ENCODE measurements around the gene ASIC1. TPM values are rescaled to one million over a fixed set of nuclear protein-coding genes. Genes with fewer than 3 reads are reported as not detected.

ASIC1 gene
- total RNA-seq, 1 donor from 2014 or later: 8.1 TPM

- no peak overlapping the region for H3K27ac Mint-ChIP-seq (ENCODE audit: unreplicated experiment)
- Histone ChIP-seq H3K79me2 (ENCODE audit: insufficient read depth, low read length) (no peaks in the 10 kb centered on the region), H3K4me2 (ENCODE audit: low read length) (no peak overlapping the region), H3K4me3 (ENCODE audit: insufficient read depth, low read depth, low read length) (no peak overlapping the region), H4K20me1 (ENCODE audit: insufficient read depth, low read length) (no peaks in the 10 kb centered on the region), H3K9me3 (ENCODE audit: insufficient read depth, low read depth, low read length) (no peaks in the 10 kb centered on the region), H3K27me3 (ENCODE audit: insufficient read depth, low read length) (no peaks in the 10 kb centered on the region), H3K36me3 (ENCODE audit: insufficient read depth, low read length) (peaks cover 12% of the 10 kb centered on the region), H3K4me1 (ENCODE audit: insufficient read depth, low read length) (peaks cover 5% of the 10 kb centered on the region), H3K9ac (ENCODE audit: low read length) (no peak overlapping the region), H3K27ac (ENCODE audit: low read depth, low read length) (no peak overlapping the region), H2AFZ (ENCODE audit: low read depth, low read length) (no peak overlapping the region)
- peaks cover 4% of the 10 kb centered on the region for H3K4me1 Mint-ChIP-seq (ENCODE audit: low read depth, unreplicated experiment)
- peaks cover 13% of the 10 kb centered on the region for H3K36me3 Mint-ChIP-seq (ENCODE audit: low read depth, unreplicated experiment)
- H3K4me3 Mint-ChIP-seq (ENCODE audit: unreplicated experiment): no peak overlapping the region
- peaks cover 10% of the 10 kb centered on the region for H3K27me3 Mint-ChIP-seq (ENCODE audit: low read depth, unreplicated experiment)
- no peak for DNase-seq (ENCODE audit: low read depth)
- TF ChIP-seq EZH2 (IDR thresholded peaks at IDR 0.05; ENCODE audit: insufficient read depth, low read length) (no peak), CTCF (IDR thresholded peaks at IDR 0.05; ENCODE audit: insufficient read depth, low read depth, low read length) (no peak)
- H3K9me3 Mint-ChIP-seq (ENCODE audit: unreplicated experiment): no peaks in the 10 kb centered on the region
- no peak for FAIRE-seq
Measured at GRCh38 chr12:50104417-50105366, 47.3 kb downstream of the ASIC1 start.

- Histone ChIP-seq H3K9me3 (ENCODE audit: insufficient read depth, low read depth, low read length) (no peaks in the 10 kb centered on the region), H2AFZ (ENCODE audit: low read depth, low read length) (no peak overlapping the region), H3K27me3 (ENCODE audit: insufficient read depth, low read length) (no peaks in the 10 kb centered on the region), H3K4me3 (ENCODE audit: insufficient read depth, low read depth, low read length) (no peak overlapping the region), H3K36me3 (ENCODE audit: insufficient read depth, low read length) (peaks cover 3% of the 10 kb centered on the region), H3K9ac (ENCODE audit: low read length) (no peak overlapping the region), H3K79me2 (ENCODE audit: insufficient read depth, low read length) (no peaks in the 10 kb centered on the region), H3K27ac (ENCODE audit: low read depth, low read length) (no peak overlapping the region), H3K4me1 (ENCODE audit: insufficient read depth, low read length) (peaks cover 13% of the 10 kb centered on the region), H4K20me1 (ENCODE audit: insufficient read depth, low read length) (no peaks in the 10 kb centered on the region), H3K4me2 (ENCODE audit: low read length) (no peak overlapping the region)
- no peak for DNase-seq (ENCODE audit: low read depth)
- Mint-ChIP-seq H3K27ac (ENCODE audit: unreplicated experiment) (no peak overlapping the region), H3K36me3 (ENCODE audit: low read depth, unreplicated experiment) (peaks cover 12% of the 10 kb centered on the region), H3K4me3 (ENCODE audit: unreplicated experiment) (no peak overlapping the region), H3K9me3 (ENCODE audit: unreplicated experiment) (no peaks in the 10 kb centered on the region), H3K27me3 (ENCODE audit: low read depth, unreplicated experiment) (peaks cover 10% of the 10 kb centered on the region), H3K4me1 (ENCODE audit: low read depth, unreplicated experiment) (peaks cover 12% of the 10 kb centered on the region)
- no peak for FAIRE-seq
- TF ChIP-seq EZH2 (IDR thresholded peaks at IDR 0.05; ENCODE audit: insufficient read depth, low read length): no peak
- TF ChIP-seq CTCF (IDR thresholded peaks at IDR 0.05; ENCODE audit: insufficient read depth, low read depth, low read length): no peak
Measured at GRCh38 chr12:50105913-50106450, 48.6 kb downstream of the ASIC1 start.
